ENCODE results near the gene CBX4.

GRCh38 chr17:79836510-79836971 lies 2.7 kb downstream of the CBX4 start:
- TF ChIP-seq CTCF (conservative IDR thresholded peaks at IDR 0.05; ENCODE audit: low read length) (no peak), EZH2phosphoT487 (IDR thresholded peaks at IDR 0.05; ENCODE audit: borderline replicate concordance, low read depth, low read length) (no peak)

Measured in OCI-LY7 (cell line).